ENCODE data around the gene CHAF1B. TPM values are rescaled to one million over a fixed set of nuclear protein-coding genes. Genes with fewer than 3 reads are reported as not detected.

Gene CHAF1B
- polyA plus RNA-seq, 1 of the 3 experiments (the other 2 are of a cell fraction) = 6.8 TPM

- Histone ChIP-seq H3F3A (replicated peaks; ENCODE audit: insufficient read depth) (no peaks in the 10 kb centered on the region), H3K27me3 (ENCODE audit: insufficient read depth) (no peaks in the 10 kb centered on the region), H2AFZ (ENCODE audit: low read depth) (no peak overlapping the region), H3K36me3 (replicated peaks in 1 of 2; ENCODE audit: control insufficient read depth in 1 of 2, insufficient read depth in 2 of 2, low read length in 1 of 2) (peaks cover 4 to 26% of the 10 kb centered on the region in 2 experiments), H3K9me2 (no peaks in the 10 kb centered on the region), H4K20me1 (ENCODE audit: insufficient read depth) (no peaks in the 10 kb centered on the region), H3K4me2 (no peak overlapping the region), H3K4me1 (ENCODE audit: control insufficient read depth in 1 of 2, insufficient read depth in 2 of 2, low read depth in 1 of 2, low read length in 1 of 2) (no peaks in the 10 kb centered on the region), H3K9me3 (no peaks in the 10 kb centered on the region), H3K79me2 (ENCODE audit: insufficient read depth) (no peaks in the 10 kb centered on the region), H3K27ac (ENCODE audit: low read depth in 2 of 2, low read length in 1 of 2) (no peak overlapping the region), H3K9ac (no peak overlapping the region), H3K4me3 (ENCODE audit: low read depth in 2 of 2, low read length in 1 of 2) (no peak overlapping the region)
- no peak for DNase-seq
- TF ChIP-seq JUND (IDR thresholded peaks at IDR 0.05) = no peak
- no peak for TF ChIP-seq RCOR1 (IDR thresholded peaks at IDR 0.05; ENCODE audit: low read length)
- TF ChIP-seq NRF1 (IDR thresholded peaks at IDR 0.05; ENCODE audit: low read depth, low read length) = no peak
- TF ChIP-seq CHD2 (IDR thresholded peaks at IDR 0.05; ENCODE audit: low read length, partially characterized antibody) = no peak
- no peak for TF ChIP-seq EP300 (IDR thresholded peaks at IDR 0.05; ENCODE audit: borderline replicate concordance in 1 of 2, low read depth in 1 of 2, low read length in 1 of 2)
- no peak for TF ChIP-seq GABPA (IDR thresholded peaks at IDR 0.05; ENCODE audit: low read depth)
- ChIA-PET POLR2A (no interaction called here), CTCF (no interaction called here)
- 100% methylated on average over 11 of the region's 11 CpGs for WGBS (ENCODE audit: low lambda C conversion rate)
Measured at GRCh38 chr21:36412916-36413315, 27.7 kb downstream of the CHAF1B start.

GRCh38 chr21:36415375-36415774, 30.2 kb downstream of the CHAF1B start:
- H3K9me3 ChIP-seq = no peaks in the 10 kb centered on the region
- no peak for TF ChIP-seq RXRA (IDR thresholded peaks at IDR 0.05; ENCODE audit: borderline replicate concordance, low read depth)
- TF ChIP-seq USF2 (IDR thresholded peaks at IDR 0.05; ENCODE audit: borderline replicate concordance, low read depth, low read length) = no peak
- no peaks in the 10 kb centered on the region for H3F3A ChIP-seq (replicated peaks; ENCODE audit: insufficient read depth)
- no peaks in the 10 kb centered on the region for H3K79me2 ChIP-seq (ENCODE audit: insufficient read depth)
- over 99% methylated on average over 6 of the region's 6 CpGs for WGBS (ENCODE audit: low lambda C conversion rate)
- no peaks in the 10 kb centered on the region for H4K20me1 ChIP-seq (ENCODE audit: insufficient read depth)
- no peak overlapping the region for H3K27ac ChIP-seq (ENCODE audit: low read depth in 2 of 2, low read length in 1 of 2)
- no peak for DNase-seq
- ChIA-PET CTCF (no interaction called here), POLR2A (no interaction called here)
- no peak overlapping the region for H2AFZ ChIP-seq (ENCODE audit: low read depth)
- H3K27me3 ChIP-seq (ENCODE audit: insufficient read depth) = no peaks in the 10 kb centered on the region
- H3K4me1 ChIP-seq (ENCODE audit: control insufficient read depth in 1 of 2, insufficient read depth in 2 of 2, low read depth in 1 of 2, low read length in 1 of 2) = peaks cover 0 to 2% of the 10 kb centered on the region in 2 experiments; a peak in 1 of 4 replicates
- no peak overlapping the region for H3K4me2 ChIP-seq
- peaks cover 4 to 26% of the 10 kb centered on the region in 2 experiments for H3K36me3 ChIP-seq (replicated peaks in 1 of 2; ENCODE audit: control insufficient read depth in 1 of 2, insufficient read depth in 2 of 2, low read length in 1 of 2)
- no peak overlapping the region for H3K4me3 ChIP-seq (ENCODE audit: low read depth in 2 of 2, low read length in 1 of 2)
- H3K9me2 ChIP-seq = no peaks in the 10 kb centered on the region
- H3K9ac ChIP-seq = no peak overlapping the region

GRCh38 chr21:36419241-36419640, 34.0 kb downstream of the CHAF1B start:
- Histone ChIP-seq H3K79me2 (ENCODE audit: insufficient read depth) (no peaks in the 10 kb centered on the region), H3K4me2 (no peak overlapping the region), H3K9ac (no peak overlapping the region), H3K27ac (ENCODE audit: low read depth in 2 of 2, low read length in 1 of 2) (no peak overlapping the region), H3K4me1 (ENCODE audit: control insufficient read depth in 1 of 2, insufficient read depth in 2 of 2, low read depth in 1 of 2, low read length in 1 of 2) (peaks cover 0 to 5% of the 10 kb centered on the region in 2 experiments; a peak in 2 of 4 replicates), H3F3A (replicated peaks; ENCODE audit: insufficient read depth) (peaks cover 9% of the 10 kb centered on the region), H3K9me3 (no peaks in the 10 kb centered on the region), H3K9me2 (no peaks in the 10 kb centered on the region), H3K27me3 (ENCODE audit: insufficient read depth) (no peaks in the 10 kb centered on the region), H4K20me1 (ENCODE audit: insufficient read depth) (no peaks in the 10 kb centered on the region), H2AFZ (ENCODE audit: low read depth) (no peak overlapping the region), H3K36me3 (replicated peaks in 1 of 2; ENCODE audit: control insufficient read depth in 1 of 2, insufficient read depth in 2 of 2, low read length in 1 of 2) (peaks cover 4 to 14% of the 10 kb centered on the region in 2 experiments), H3K4me3 (ENCODE audit: low read depth in 2 of 2, low read length in 1 of 2) (no peak overlapping the region)
- DNase-seq = no peak
- ChIA-PET POLR2A (no interaction called here), CTCF (interaction anchor here (0.9 kb wide), 1 partner anchor 10 kb away, joined by 9 read pairs; no protein-coding TSS in a partner anchor)
- WGBS (ENCODE audit: low lambda C conversion rate) = 88% methylated on average over 10 of the region's 14 CpGs
- no peak for TF ChIP-seq MAX (IDR thresholded peaks at IDR 0.05; ENCODE audit: low read depth)
- TF ChIP-seq REST (IDR thresholded peaks at IDR 0.05; ENCODE audit: low read depth, low read length) = no peak
- TF ChIP-seq POLR2AphosphoS5 (IDR thresholded peaks at IDR 0.05; ENCODE audit: low read depth, low read length) = no peak
- TF ChIP-seq ZBTB33 (IDR thresholded peaks at IDR 0.05; ENCODE audit: borderline replicate concordance, low read depth) = no peak
- TF ChIP-seq MEF2A (IDR thresholded peaks at IDR 0.05; ENCODE audit: borderline replicate concordance, low read depth) = no peak
- no peak for TF ChIP-seq EZH2phosphoT487 (IDR thresholded peaks at IDR 0.05; ENCODE audit: borderline replicate concordance, low read depth)
- no peak for TF ChIP-seq YY1 (IDR thresholded peaks at IDR 0.05; ENCODE audit: low read depth)

All from SK-N-SH (cell line).